Stimulated activated CD4-positive, alpha-beta T cell treated with anti-CD3 and anti-CD28 coated beads, Interleukin-4, amount 100 ng/mL, for 24 hours (primary cell): ENCODE data around the gene C10orf95.

Experiments used
- DNase-seq: peaks from one replicate; pipeline ENCODE4 v3.0.0-alpha.2; 2020

Gene C10orf95

GRCh38 chr10:102433619-102434046 lies 17.7 kb downstream of the C10orf95 start:
- DNase-seq, result no peak

GRCh38 chr10:102432162-102432950 lies 19.0 kb downstream of the C10orf95 start, which contains the start of gene CUEDC2:
Gene CUEDC2 (minus strand): TSS chr10:102432574. CDS start chr10:102425188, 7,386 bp downstream.
- DNase-seq, result peak; percentile 96

- no peak for DNase-seq
These were observed 19.8 kb downstream of the C10orf95 start for GRCh38 chr10:102431452-102432124.

- DNase-seq, result no peak
These were observed 21.9 kb downstream of the C10orf95 start for GRCh38 chr10:102429468-102429867.

- no peak for DNase-seq
These were observed 24.5 kb downstream of the C10orf95 start for GRCh38 chr10:102426803-102427287.

- no peak for DNase-seq
These were observed 25.9 kb downstream of the C10orf95 start for GRCh38 chr10:102425444-102425843.

GRCh38 chr10:102424916-102425315 lies 26.4 kb downstream of the C10orf95 start:
- DNase-seq, result no peak

GRCh38 chr10:102424145-102424544 lies 27.2 kb downstream of the C10orf95 start:
- DNase-seq, result no peak

- DNase-seq, result no peak
These were observed 27.9 kb downstream of the C10orf95 start for GRCh38 chr10:102423372-102423968.

- DNase-seq, result peak; percentile 59
These were observed 28.7 kb downstream of the C10orf95 start for GRCh38 chr10:102422545-102423129.

GRCh38 chr10:102421757-102422512 lies 29.4 kb downstream of the C10orf95 start:
- DNase-seq, result no peak

GRCh38 chr10:102421507-102421756 lies 29.9 kb downstream of the C10orf95 start:
- DNase-seq, result no peak

- DNase-seq, result peak; percentile 97
These were observed 30.4 kb downstream of the C10orf95 start, which contains the start of gene FBXL15 for GRCh38 chr10:102420714-102421506. Gene FBXL15 (plus strand): TSS chr10:102420836. CDS start chr10:102421130, 294 bp downstream.

- no peak for DNase-seq
These were observed 31.1 kb downstream of the C10orf95 start for GRCh38 chr10:102420181-102420713.

- DNase-seq, result peak; percentile 72
These were observed 31.8 kb downstream of the C10orf95 start for GRCh38 chr10:102419269-102420180.

- no peak for DNase-seq
These were observed 32.6 kb downstream of the C10orf95 start, which contains the start of gene PSD for GRCh38 chr10:102418622-102419268. Gene PSD (minus strand): TSS chr10:102418785. CDS start chr10:102417038, 1,747 bp downstream.

- DNase-seq, result no peak
These were observed 34.6 kb downstream of the C10orf95 start for GRCh38 chr10:102416695-102417094.

GRCh38 chr10:102416283-102416682 lies 35.1 kb downstream of the C10orf95 start:
- no peak for DNase-seq

- no peak for DNase-seq
These were observed 36.6 kb downstream of the C10orf95 start for GRCh38 chr10:102414749-102415148.
